Measurements from ENCODE around the gene KLF9. TPM values are rescaled to one million over a fixed set of nuclear protein-coding genes. Genes with fewer than 3 reads are reported as not detected.

Gene KLF9
- total and polyA plus RNA-seq, 12 donors = 27.3 to 67.4 (median 39.7) TPM

GRCh38 chr9:70411121-70411929, 3.1 kb downstream of the KLF9 start:
- peak; percentile 54 to 64 for DNase-seq
- Histone ChIP-seq H3K4me1 (peaks cover 23 to 71% (median 63%) of the 10 kb centered on the region in 9 donors), H3K4me3 (peak overlapping the region; percentile 69 to 99 (median 78)), H3K27ac (peak overlapping the region; percentile 99 to 100 (median 100)), H3K9me3 (no peaks in the 10 kb centered on the region), H3K36me3 (no peaks in the 10 kb centered on the region), H3K27me3 (no peaks in the 10 kb centered on the region)
- intact Hi-C loops (cut with DNase I) = loop anchor here in 8 of 10 donors (5.0 to 10.0 kb wide), 8 partner anchors 54 to 1953 kb away; partner anchors contain the start of gene ZFAND5 (in 1 of the 8)
- 3% methylated on average over 15 of the region's 15 CpGs for WGBS, 2 donors
- TF ChIP-seq, protein P1, sequence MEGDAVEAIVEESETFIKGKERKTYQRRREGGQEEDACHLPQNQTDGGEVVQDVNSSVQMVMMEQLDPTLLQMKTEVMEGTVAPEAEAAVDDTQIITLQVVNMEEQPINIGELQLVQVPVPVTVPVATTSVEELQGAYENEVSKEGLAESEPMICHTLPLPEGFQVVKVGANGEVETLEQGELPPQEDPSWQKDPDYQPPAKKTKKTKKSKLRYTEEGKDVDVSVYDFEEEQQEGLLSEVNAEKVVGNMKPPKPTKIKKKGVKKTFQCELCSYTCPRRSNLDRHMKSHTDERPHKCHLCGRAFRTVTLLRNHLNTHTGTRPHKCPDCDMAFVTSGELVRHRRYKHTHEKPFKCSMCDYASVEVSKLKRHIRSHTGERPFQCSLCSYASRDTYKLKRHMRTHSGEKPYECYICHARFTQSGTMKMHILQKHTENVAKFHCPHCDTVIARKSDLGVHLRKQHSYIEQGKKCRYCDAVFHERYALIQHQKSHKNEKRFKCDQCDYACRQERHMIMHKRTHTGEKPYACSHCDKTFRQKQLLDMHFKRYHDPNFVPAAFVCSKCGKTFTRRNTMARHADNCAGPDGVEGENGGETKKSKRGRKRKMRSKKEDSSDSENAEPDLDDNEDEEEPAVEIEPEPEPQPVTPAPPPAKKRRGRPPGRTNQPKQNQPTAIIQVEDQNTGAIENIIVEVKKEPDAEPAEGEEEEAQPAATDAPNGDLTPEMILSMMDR (IDR thresholded peaks at IDR 0.05) = no peak
- ATAC-seq = peak in 6 of 8 donors; percentile 21 to 54 (median 34)

- intact Hi-C loops (cut with DNase I) = loop anchor here in 8 of 10 donors (5.0 to 10.0 kb wide), 8 partner anchors 53 to 1954 kb away; partner anchors contain the start of gene ZFAND5 (in 1 of the 8)
- TF ChIP-seq, protein P1 (IDR thresholded peaks at IDR 0.05) = no peak
- no peak for DNase-seq
- Histone ChIP-seq H3K27ac (peak overlapping the region; percentile 99 to 100 (median 100)), H3K36me3 (no peaks in the 10 kb centered on the region), H3K27me3 (no peaks in the 10 kb centered on the region), H3K4me3 (peak overlapping the region; percentile 69 to 99 (median 78)), H3K9me3 (no peaks in the 10 kb centered on the region), H3K4me1 (peaks cover 28 to 71% (median 64%) of the 10 kb centered on the region in 9 donors)
- 0 to 2% methylated on average over 1 of the region's 1 CpG for WGBS, 2 donors
- ATAC-seq = no peak
These were observed 4.1 kb downstream of the KLF9 start for GRCh38 chr9:70410368-70410767.

- intact Hi-C loops (cut with DNase I) = loop anchor here in 8 of 10 donors (5.0 to 10.0 kb wide), 8 partner anchors 52 to 1955 kb away; partner anchors contain the start of gene ZFAND5 (in 1 of the 8)
- Histone ChIP-seq H3K4me3 (peak overlapping the region; percentile 69 to 99 (median 78)), H3K27me3 (no peaks in the 10 kb centered on the region), H3K9me3 (no peaks in the 10 kb centered on the region), H3K27ac (peak overlapping the region; percentile 99 to 100 (median 100)), H3K4me1 (peaks cover 28 to 71% (median 64%) of the 10 kb centered on the region in 9 donors), H3K36me3 (no peaks in the 10 kb centered on the region)
- ATAC-seq = no peak
- 9 to 11% methylated on average over 2 of the region's 2 CpGs for WGBS, 2 donors
- TF ChIP-seq, protein P1 (IDR thresholded peaks at IDR 0.05) = no peak
- DNase-seq = no peak
These were observed 4.7 kb downstream of the KLF9 start for GRCh38 chr9:70409800-70410199.

DNA sequence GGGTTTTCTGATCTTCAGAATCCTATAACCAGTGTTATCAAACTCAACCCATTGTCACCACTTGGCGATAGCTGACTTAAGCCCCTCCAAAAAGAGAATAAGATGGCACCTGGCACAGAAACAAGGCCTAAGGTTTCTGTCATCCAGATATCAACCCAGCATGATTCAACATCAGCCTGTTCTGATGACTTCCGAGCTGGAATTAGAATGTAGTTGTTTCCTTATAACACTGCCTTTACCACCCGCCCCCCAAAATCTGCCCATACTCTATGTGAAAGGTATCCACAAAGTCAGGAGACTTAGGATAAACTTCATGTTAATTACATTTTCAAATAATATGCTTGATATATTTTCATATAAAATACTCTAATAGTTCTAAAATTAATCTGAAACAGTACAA, 5.2 kb downstream of the KLF9 start:
- peak overlapping the region in 7 of 10 donors; percentile 13 to 99 (median 74) for H3K4me3 ChIP-seq
- TF ChIP-seq, protein P1 (IDR thresholded peaks at IDR 0.05) = no peak
- H3K9me3 ChIP-seq = no peaks in the 10 kb centered on the region
- DNase-seq (no peak), ATAC-seq (no peak)
- no peaks in the 10 kb centered on the region for H3K27me3 ChIP-seq
- WGBS, 2 donors = 50 to 63% methylated on average over 3 of the region's 3 CpGs
- peak overlapping the region in 8 of 10 donors; percentile 13 to 100 (median 100) for H3K27ac ChIP-seq
- H3K36me3 ChIP-seq = no peaks in the 10 kb centered on the region
- intact Hi-C loops (cut with DNase I) = no loop called here
- H3K4me1 ChIP-seq = peaks cover 28 to 73% (median 66%) of the 10 kb centered on the region in 9 donors
